Measurements from ENCODE around the gene NCAM1.
"Not testable (repeated sequence)": the region's sequence is repeated elsewhere in the genome, so short reads cannot be mapped to it uniquely, and the experiment has no call there.

The NCAM1 gene

DNA sequence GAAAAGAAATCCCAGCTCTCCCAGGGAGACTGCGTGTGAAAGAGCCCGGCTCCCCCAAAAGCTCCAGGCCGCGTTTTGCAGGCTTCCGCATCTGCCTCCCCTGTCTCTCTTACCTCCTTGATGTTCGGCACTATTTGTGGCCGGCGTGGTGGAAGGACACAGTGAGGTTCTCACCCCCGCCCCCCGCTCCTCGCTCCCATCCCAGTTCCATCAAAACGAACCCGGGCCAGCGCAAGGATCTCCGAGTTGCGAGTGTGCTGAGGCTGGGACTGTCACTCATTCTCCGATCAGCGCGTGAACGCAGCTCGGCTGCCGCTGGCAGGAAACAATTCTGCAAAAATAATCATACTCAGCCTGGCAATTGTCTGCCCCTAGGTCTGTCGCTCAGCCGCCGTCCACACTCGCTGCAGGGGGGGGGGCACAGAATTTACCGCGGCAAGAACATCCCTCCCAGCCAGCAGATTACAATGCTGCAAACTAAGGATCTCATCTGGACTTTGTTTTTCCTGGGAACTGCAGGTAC, at the start of gene NCAM1:
Gene NCAM1, plus strand, starts transcription at position 275 of the 523 bp plus-strand sequence.
- in situ Hi-C loops (cut with HindIII; ENCODE audit: low sequenced_read_pairs), result no loop called here

DNA sequence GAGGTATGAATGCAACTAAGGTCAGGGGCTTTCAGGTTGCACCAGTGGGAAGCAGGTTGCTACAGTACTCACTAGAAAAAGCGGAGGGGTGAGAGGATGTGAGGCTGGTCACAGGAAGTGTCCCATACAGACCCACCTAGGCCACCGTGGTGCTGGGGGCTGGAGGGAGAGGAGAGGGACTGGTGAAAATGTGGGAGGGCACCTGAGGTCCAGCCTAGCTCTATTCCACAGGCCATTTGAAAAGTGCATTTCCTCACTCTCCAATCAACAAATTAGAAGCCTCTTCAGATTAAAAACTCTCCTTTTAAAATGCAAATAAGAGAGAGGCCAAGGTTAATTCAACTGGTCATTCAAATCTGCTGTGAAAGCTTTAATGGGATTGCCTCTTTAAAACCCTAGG, 38.6 kb upstream of the NCAM1 start:
- in situ Hi-C loops (cut with HindIII; ENCODE audit: low sequenced_read_pairs), result no loop called here

DNA sequence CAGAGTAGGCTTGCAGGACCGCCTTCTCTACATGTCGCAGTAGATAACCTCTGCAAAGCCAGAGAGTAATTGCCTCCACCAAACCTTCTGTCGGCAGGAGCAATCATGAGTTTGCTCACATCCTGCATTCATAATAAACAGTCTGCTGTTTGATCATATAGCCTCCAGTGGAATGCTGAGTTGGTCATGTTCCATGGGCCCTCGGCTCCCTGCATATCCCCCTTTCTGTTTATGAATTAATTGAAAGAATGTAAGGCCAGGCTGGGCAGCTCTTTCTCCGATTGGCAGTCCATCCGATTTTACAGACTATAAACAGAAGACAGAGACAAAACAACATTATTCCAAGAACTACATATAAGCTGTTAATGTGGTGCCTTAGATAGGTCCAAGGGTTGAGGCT, 36.4 kb upstream of the NCAM1 start:
- in situ Hi-C loops (cut with HindIII; ENCODE audit: low sequenced_read_pairs), result not testable (repeated sequence)

DNA sequence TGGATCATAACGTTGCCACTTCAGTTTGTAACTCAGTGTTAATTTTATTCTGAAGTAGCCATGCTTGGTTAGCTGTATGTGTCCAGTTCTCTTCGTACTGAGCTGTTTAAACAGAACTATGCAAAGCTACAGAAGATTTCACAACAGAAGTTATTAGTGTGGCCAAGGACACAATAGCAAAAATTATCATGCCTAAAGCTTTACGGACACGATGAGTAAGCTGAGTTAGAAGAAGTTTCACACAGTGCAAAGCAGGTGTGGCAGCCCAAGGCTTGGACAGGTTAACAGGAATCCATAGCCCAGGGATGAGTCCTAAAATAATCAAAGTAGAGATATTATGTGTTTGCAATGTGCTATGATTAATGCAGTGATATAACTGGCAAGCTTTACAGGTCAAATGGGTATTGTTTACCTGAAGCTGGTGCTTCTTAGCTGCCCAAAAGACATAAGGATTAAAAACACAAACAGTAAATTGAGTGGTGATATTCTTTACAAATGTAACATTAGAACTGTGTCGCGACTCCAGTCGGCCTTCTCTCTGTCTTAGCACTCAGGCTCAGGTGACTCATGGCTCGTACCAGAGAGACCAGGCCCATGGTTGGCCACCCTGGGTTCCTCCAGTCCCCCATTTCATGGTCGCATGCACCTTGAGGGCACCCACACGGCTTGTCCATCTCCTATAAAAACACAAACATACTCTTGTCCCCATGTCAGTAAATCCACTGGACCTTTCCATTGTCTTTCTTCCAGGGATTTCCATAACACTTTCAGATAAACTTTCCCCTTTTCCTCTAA, 35.5 kb upstream of the NCAM1 start:
- in situ Hi-C loops (cut with HindIII; ENCODE audit: low sequenced_read_pairs), result no loop called here

DNA sequence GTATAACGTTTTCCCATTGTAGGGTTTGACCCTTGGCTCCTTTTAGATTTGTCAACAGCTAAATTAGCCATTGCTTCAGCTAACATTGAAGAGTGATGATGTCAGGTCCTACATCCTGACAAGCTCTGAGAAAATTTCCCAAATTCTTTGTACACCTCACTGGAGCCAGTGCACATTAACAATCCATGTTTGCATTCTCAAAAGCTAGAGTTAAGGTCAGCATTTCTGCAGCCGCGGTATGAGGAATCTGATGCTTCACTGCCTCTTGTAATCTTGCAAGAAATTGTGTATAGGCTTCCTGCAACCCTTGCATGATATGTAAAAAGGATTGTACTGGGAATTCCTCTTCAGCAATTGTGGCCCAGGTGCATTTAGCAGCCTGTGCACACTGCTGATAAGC, 33.1 kb upstream of the NCAM1 start:
- in situ Hi-C loops (cut with HindIII; ENCODE audit: low sequenced_read_pairs), result no loop called here

DNA sequence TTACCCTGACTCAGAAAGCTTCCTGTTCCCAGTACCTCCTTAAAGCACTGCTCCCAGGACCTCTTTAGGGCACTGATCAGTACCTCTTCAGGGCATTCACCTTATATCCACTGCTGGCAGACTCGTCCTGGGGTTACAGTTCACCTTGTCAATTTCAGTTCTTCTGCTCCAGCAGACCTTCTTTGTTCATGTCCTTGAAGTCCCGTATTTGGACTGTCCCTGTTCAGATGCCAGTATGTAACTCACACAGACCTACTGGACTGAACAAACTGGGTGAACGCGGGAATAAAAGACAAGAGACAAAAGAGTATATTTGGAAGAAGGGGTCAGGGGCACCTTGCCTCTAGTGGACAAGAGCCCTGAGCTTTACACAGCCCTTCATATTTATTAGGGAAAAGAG, 31.8 kb upstream of the NCAM1 start:
- in situ Hi-C loops (cut with HindIII; ENCODE audit: low sequenced_read_pairs), result no loop called here

DNA sequence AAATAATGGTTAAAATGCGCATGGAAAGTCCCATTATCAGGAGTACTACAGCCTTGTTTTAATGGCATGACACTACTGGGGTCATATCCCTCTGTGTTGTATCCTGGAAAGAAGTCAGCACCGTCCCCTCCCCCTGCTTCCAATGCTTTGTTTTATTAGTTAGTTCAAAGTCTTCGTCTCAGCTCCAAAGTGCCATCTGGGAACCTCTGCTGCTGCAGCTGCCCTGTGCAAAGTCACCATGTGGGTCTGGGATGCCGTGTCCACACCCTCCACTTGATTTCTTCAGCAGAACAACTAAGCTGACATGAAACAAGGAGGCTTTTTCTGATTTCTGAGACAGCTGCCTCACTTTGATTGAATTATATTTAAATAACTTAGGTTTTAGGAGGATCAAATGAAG, 29.5 kb upstream of the NCAM1 start:
- in situ Hi-C loops (cut with HindIII; ENCODE audit: low sequenced_read_pairs), result no loop called here

DNA sequence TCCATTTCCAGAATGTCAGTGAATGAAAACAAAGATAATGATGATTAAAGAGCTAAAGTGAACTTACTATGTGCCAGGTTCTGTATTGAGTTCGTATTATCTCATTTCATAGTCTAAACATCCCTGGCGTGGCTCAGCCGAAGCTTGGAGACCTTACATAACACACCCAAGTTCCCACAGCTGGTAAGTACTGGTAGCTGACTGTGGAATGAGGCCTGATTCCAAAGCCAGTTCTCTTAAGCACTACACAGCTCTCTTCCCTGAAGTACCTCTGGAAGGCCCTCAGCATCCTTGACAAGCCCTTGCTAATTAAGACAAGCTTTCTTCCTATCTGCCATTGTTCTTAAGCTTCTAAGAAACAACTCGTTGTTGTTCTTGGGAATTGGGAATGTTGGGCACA, 28.6 kb upstream of the NCAM1 start:
- in situ Hi-C loops (cut with HindIII; ENCODE audit: low sequenced_read_pairs), result no loop called here

DNA sequence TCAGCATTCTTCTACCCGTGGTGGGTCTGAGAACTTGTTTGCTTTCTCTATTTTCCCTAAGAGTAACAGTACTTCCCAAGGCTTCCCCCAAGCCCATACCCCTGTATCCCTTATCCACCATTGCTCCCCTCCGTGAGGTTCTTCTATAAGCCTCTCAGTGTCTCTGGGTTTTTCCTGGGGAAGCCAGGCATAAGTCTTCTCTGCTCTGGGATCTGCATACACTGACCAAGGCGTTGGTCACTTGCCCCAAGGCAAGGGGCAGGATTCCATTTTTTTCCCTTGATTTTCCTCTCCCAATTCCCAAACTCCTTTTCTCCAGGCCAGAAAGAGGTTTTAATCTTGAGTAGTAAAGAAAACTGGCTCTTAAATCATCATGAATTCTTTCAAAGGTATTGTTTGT, 27.2 kb upstream of the NCAM1 start:
- in situ Hi-C loops (cut with HindIII; ENCODE audit: low sequenced_read_pairs), result no loop called here

DNA sequence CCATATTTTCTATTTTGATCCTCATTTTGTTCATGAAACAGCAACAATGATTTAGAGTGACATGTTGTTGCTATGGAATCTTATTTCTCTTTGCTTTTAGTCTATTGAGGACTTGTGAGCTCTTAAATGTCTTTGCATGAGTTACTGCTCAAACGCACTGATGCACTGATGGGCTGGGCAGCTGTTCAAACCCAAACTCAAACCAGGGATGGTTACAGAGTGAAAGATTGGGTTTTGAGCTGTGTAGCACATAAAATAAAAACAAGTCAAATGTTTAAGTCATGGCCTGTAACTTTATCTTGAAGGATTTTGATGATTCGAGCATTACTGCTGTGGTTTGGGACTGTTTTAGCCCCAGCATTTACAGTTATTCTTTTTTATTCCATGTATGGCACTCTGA, 20.1 kb upstream of the NCAM1 start:
- in situ Hi-C loops (cut with HindIII; ENCODE audit: low sequenced_read_pairs), result no loop called here

DNA sequence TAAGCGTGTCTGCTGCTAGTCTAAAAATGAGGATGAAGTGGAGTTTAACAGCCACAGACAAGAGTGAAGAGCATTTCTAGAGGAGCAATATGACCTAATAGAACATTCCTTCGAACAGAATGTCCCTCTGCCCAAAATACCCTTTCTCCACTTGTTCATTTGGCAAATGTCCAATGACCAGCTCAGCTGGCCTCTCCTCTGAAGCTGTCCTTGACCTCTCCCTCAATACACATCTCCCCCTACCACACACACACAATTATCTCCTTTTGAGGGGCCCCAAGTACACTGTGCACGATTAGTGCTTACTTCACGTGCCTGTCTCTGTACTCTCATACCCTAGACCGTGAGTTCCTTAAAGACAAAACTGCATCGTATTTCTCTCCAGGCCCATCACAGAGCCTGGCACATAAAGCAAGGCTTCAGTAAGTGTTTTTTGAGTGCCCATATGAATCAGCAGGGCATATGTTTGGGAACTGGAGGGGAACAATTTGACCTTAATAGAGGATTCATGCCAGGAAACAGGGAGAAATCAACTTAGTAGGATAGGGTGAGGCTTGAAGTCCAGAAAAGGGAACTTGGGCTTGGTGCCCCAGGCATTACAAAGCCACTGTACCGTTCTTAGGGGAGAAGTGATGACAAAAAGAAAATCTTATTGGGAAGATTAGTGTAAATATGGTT, 18.1 kb upstream of the NCAM1 start:
- in situ Hi-C loops (cut with HindIII; ENCODE audit: low sequenced_read_pairs), result no loop called here

DNA sequence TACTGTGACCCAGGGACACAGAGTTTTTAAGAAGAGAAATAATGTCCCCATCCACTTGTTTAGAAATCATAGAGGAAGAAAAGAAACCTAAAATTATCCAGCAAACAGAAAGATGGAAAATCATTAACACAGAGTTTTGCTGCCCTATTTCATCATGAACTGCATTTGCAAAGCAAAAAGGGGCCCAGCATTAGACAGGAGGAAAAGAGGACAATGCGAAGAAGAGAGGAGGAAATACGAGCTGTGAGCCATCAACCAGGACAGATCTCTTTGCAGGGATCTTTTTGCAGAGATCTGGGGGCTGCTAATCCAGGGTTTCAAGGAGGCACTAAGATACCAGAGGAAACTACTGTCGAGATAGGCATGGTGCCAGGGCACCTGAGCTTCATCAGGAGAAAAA, 14.4 kb upstream of the NCAM1 start:
- in situ Hi-C loops (cut with HindIII; ENCODE audit: low sequenced_read_pairs), result no loop called here

DNA sequence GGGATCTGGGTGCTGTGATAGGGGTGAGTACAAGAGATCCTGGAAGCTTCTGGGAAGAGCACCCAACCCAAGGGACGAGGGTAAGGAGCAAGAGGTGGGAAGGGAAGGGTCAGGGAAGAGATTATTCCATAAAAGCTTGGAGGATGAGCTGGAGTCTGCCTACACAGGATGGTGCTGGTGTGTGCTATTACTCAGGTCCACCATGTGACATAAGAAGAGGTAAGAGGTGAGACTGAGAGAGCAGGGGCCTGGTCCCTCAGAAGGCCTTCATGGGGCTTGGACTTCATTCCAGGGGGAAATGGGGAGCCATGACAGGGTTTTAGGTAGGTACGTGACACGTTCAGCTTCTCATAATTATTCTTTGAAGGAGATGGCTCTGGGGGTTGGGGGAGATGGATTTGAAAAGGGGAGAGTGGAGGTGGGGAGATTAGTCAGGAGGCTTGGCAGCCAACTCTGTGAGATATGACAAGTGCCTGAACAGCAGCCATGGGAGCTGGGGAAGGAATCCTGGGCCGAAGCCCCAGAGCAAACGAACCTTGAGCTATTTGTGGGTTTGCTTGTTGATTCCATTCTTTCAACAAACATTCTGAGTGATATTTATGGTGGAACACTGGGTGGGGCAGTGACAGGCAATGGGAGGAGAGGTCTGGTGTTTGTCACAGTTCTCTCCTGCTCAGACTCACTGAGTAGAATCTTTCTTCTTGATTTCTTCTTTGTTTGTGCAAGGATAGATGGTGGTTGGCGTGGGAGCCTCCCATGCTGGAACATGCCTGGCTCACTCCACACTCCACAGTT, 11.2 kb upstream of the NCAM1 start:
- in situ Hi-C loops (cut with HindIII; ENCODE audit: low sequenced_read_pairs), result no loop called here

DNA sequence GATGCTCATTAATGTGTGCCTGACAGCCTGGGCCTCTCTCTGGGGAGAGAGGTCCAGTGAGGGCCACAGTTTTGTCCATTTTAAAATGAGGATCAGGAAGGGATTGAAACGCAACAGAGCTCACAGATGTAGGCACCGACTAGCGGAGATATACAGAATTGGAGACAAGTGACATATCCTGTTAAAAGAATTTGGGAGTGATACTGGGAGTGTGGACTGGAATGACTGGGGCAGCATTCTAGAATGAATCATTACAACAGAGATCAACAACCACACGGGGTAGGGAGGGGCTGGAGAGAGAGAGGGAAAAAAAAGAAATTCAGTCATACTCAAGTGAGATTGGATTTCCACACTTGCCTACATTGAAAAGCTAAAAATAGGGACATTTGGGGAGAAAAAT, 2.5 kb upstream of the NCAM1 start:
- in situ Hi-C loops (cut with HindIII; ENCODE audit: low sequenced_read_pairs), result no loop called here

DNA sequence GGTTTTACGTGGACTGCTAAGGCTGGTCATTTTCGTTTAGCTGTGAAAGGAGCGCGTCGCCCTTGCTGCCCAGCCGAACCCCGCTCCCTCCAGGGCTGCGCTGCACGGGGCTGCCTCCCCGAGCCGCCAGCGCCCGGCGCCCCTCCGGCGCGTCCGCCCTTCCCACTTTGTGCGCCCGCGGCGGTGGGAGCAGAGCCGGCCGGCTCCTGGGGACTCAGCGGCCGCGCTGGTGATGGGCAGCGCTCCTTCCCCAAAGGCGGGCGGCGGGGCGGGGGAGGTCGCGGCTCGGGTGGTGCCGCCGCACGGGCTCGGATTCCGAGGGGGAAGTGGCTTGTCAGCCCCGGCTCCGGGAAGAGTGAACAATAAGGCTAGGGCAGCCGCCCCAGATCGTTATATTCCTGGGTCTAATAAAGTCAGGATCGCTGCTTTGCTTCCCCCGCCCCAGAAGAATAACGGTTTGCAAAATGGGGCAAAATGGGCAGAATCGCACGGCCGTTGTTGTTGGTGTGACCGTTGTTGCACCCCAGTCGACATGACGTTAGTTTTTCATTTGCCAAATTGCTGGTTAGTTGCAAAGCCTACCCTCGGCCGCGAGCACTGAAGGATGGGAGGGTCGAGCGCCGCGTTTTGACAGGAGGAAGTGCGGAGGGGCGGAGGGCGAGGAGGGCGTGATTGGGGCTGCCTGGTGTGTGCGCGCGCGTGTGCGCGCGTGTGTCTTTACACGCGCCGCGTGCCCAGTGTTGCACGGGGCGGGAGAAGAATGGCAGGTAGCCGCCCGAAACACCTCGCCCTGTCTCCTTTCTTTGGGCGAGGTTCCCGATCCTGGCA, 745 bp downstream of the NCAM1 start:
- in situ Hi-C loops (cut with HindIII; ENCODE audit: low sequenced_read_pairs), result no loop called here

DNA sequence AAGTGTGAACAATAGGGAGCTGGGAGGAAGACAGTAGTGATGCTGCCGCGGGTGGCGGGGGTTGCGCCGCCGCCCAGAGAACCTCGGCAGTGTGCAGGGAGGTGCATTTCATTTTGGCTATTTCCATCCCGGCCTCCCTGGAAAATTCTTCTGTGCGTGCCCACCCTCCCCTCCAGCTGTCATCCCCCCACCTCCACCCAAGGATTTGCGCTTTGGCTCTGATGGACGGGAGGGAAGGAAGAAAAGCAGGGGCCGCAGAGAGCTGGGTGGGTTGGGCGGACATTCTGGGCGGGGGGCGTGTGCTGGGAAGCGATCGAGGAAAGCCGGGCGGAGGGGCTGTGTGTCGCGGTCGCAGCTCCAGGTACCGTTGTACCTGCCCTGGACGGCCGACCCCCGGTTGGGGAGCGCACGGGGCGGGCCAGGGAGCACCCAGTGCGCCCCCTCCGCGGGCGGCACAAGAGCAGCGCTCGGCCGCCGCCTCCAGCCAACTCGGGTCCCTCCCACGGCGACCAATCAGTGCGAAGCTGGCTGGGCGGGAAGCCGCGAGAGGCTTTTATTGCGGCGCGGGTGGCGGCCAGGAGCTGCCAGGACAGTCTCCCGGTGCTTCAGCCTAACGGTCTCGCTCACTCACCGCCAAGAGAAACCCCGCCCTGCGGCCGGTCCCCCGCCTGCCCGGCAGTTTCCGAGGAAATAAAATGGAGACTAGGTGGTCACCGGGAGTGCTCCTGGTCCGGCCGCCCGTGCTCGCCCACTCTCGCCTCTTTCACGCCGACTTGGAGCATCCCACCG, 1.6 kb downstream of the NCAM1 start:
- in situ Hi-C loops (cut with HindIII; ENCODE audit: low sequenced_read_pairs), result no loop called here

DNA sequence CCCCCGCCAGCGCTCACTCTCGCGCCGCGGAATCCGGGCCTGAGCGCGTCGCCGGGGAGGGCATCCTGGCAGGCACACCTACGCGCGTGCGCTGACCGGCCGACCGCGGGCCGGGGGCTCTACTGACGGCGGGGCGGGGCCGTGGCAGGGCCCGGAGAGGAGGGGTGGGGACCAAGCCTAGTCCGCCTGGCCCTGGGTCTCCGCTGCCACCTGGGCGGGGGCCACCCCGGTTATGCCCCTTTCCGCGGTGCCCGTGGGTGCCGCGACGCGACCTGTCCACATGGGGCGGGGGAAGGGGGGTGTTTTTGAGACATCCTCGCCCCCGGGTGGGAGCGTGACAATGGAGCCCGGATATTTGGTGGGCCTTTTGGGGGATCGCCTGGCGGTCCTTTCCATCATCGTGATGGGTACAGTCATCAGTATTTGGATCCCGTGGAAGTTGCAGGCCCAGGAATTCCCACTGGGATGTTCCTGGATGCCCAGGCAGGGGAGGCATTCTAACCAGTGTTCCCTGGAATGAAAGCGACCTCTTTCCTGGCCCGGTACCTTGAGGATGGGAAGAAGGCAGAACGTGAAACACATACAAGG, 2.2 kb downstream of the NCAM1 start:
- in situ Hi-C loops (cut with HindIII; ENCODE audit: low sequenced_read_pairs), result no loop called here

DNA sequence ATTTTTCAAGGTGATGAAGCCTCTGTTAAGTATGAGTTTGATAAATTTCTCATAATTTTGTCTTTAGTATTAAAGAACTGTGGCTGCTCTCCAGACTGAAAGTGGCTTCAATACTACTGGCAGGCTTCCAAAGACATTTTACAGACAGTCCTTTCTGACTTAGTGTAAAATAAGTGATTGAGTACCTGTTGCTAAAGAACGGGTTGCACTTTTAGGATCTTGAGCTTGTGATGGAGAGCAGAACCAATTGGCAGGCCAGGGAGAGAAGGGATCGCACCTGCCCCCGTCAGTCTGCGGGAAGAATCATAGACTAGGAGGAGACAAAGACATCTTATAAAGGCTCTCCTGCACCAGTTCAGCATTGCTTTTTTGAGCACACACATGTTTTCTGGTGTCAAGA, 4.4 kb downstream of the NCAM1 start:
- in situ Hi-C loops (cut with HindIII; ENCODE audit: low sequenced_read_pairs), result no loop called here

DNA sequence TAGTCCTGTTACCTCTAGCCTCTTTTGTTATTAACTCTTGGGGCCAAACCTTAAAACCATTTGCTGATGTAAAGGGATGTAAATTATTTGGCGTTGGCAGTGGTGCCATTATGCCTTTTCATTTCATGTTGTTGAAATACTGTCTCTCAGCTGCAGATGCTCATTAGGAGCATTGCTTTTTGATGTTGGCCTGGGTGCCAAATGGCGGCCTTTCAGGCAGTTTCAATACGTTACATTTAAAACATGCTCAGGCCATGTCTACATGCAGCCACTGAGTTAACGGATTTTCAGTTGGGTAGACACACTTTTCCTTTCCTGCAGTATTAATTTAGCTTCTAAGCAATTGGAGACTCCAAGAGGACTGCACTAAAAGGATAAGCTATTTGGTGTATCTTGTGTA, 5.3 kb downstream of the NCAM1 start:
- in situ Hi-C loops (cut with HindIII; ENCODE audit: low sequenced_read_pairs), result no loop called here

DNA sequence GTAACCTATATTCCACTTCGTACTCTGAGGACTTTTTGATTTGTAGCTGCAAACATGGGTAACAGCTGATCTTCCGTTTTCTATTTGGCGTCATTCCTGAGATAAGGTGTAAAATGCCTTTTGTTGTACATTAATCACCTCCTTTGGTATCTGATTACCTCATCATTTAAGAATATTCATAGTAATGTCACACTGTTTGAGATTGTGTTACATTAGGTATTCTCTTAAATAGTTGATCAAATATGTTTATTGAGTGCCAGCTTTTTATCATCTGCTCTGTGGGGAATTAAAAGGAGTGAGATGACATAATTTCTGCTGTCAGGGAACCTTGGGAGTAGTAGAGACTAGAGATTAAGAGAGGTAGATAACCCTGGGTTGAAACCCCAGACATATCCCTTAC, 5.9 kb downstream of the NCAM1 start:
- in situ Hi-C loops (cut with HindIII; ENCODE audit: low sequenced_read_pairs), result no loop called here

All from endothelial cell of hepatic sinusoid (primary cell).